ENCODE measurements around the gene SERTAD3. TPM values are rescaled to one million over a fixed set of nuclear protein-coding genes. Genes with fewer than 3 reads are reported as not detected.
"Not testable (repeated sequence)": the region's sequence is repeated elsewhere in the genome, so short reads cannot be mapped to it uniquely, and the experiment has no call there.

Gene SERTAD3
- total and polyA plus RNA-seq, 10 of the 15 experiments (the other 5 are each of a cell fraction or from before 2014, with no cell fraction given): 4.2 to 22.4 (median 13.7) TPM

- DNase-seq (ENCODE audit: low read depth, low spot score) (no peak), ATAC-seq (no peak), FAIRE-seq (no peak)
- Histone ChIP-seq H3K79me2 (ENCODE audit: control insufficient read depth, insufficient read depth, low read length) (no peaks in the 10 kb centered on the region), H3K9me3 (replicated peaks; ENCODE audit: control insufficient read depth, insufficient read depth, low read length) (no peaks in the 10 kb centered on the region), H3K27ac (ENCODE audit: control insufficient read depth, insufficient read depth) (no peak overlapping the region), H3K9ac (ENCODE audit: control insufficient read depth, insufficient read depth, low read length) (no peak overlapping the region), H3K27me3 (replicated peaks in 1 of 2; ENCODE audit: control insufficient read depth in 2 of 2, insufficient read depth in 2 of 2, low read length in 1 of 2) (no peaks in the 10 kb centered on the region), H3K36me3 (ENCODE audit: control insufficient read depth in 2 of 2, insufficient read depth in 2 of 2, low read length in 1 of 2) (no peaks in the 10 kb centered on the region), H3K4me3 (no peak overlapping the region), H4K20me1 (ENCODE audit: control insufficient read depth, insufficient read depth) (no peaks in the 10 kb centered on the region), H2AFZ (ENCODE audit: control insufficient read depth, low read depth, low read length) (no peak overlapping the region), H3K4me2 (ENCODE audit: control insufficient read depth, insufficient read depth) (no peak overlapping the region), H3K4me1 (ENCODE audit: control insufficient read depth, insufficient read depth, low read length) (peaks cover 14% of the 10 kb centered on the region)
- in situ Hi-C loops (cut with MboI): no loop called here
- TF ChIP-seq RBBP5 (conservative IDR thresholded peaks at IDR 0.05): no peak
- ChIA-PET CTCF (interaction anchor here (2.2 kb wide), 1 partner anchor 153 kb away, joined by 7 read pairs; no protein-coding TSS in a partner anchor), RAD21 (ENCODE audit: unreplicated experiment) (interaction anchor here (1.1 kb wide), 1 partner anchor 153 kb away, joined by 3 read pairs; no protein-coding TSS in a partner anchor), POLR2A (interaction anchor here (2.1 kb wide), 1 partner anchor 8 kb away, joined by 10 read pairs; the partner anchor contains the start of gene BLVRB), SMC1A (ENCODE audit: uncharacterized antibody, unreplicated experiment) (no interaction called here)
- 89% methylated on average over 25 of the region's 27 CpGs for WGBS (ENCODE audit: insufficient coverage, insufficient replicate concordance, low lambda C conversion rate, missing lambda C conversion rate)
- intact Hi-C loops (cut with micrococcal nuclease; ENCODE audit: unreplicated experiment): no loop called here
- BruUV-seq (replicated peaks): no TSS peak
Observed at GRCh38 chr19:40457953-40458596, 13.9 kb upstream of the SERTAD3 start.

GRCh38 chr19:40457048-40457447 is 12.9 kb upstream of the SERTAD3 start:
- no TSS peak for BruUV-seq (replicated peaks)

GRCh38 chr19:40453943-40454342 is 9.8 kb upstream of the SERTAD3 start:
- WGBS (ENCODE audit: insufficient coverage, insufficient replicate concordance, low lambda C conversion rate, missing lambda C conversion rate): 89% methylated on average over 6 of the region's 6 CpGs
- RAD21 ChIA-PET (ENCODE audit: unreplicated experiment): interaction anchor here (1.0 to 1.2 kb wide), 2 partner anchors 10 to 12 kb away, joined by 3 to 4 read pairs; partner anchors contain the start of gene BLVRB
- H3K27me3 ChIP-seq (replicated peaks in 1 of 2; ENCODE audit: control insufficient read depth in 2 of 2, insufficient read depth in 2 of 2, low read length in 1 of 2); H3K9me3 ChIP-seq (replicated peaks; ENCODE audit: control insufficient read depth, insufficient read depth, low read length); H3K27ac ChIP-seq (ENCODE audit: control insufficient read depth, insufficient read depth); FAIRE-seq; H3K79me2 ChIP-seq (ENCODE audit: control insufficient read depth, insufficient read depth, low read length); H3K4me2 ChIP-seq (ENCODE audit: control insufficient read depth, insufficient read depth); BruUV-seq (replicated peaks); ATAC-seq; intact Hi-C loops (cut with micrococcal nuclease; ENCODE audit: unreplicated experiment); H4K20me1 ChIP-seq (ENCODE audit: control insufficient read depth, insufficient read depth); H3K4me1 ChIP-seq (ENCODE audit: control insufficient read depth, insufficient read depth, low read length); H2AFZ ChIP-seq (ENCODE audit: control insufficient read depth, low read depth, low read length); DNase-seq (ENCODE audit: low read depth, low spot score); in situ Hi-C loops (cut with MboI); H3K4me3 ChIP-seq; H3K9ac ChIP-seq (ENCODE audit: control insufficient read depth, insufficient read depth, low read length); H3K36me3 ChIP-seq (ENCODE audit: control insufficient read depth in 2 of 2, insufficient read depth in 2 of 2, low read length in 1 of 2): not testable (repeated sequence)
- POLR2A ChIA-PET: interaction anchor here (0.5 to 1.7 kb wide), 2 partner anchors 9 to 11 kb away, joined by 4 to 5 read pairs; no protein-coding TSS in a partner anchor
- CTCF ChIA-PET: interaction anchor here (0.6 to 5.2 kb wide), 4 partner anchors 11 to 181 kb away, joined by 3 to 33 read pairs (median 3); partner anchors contain the start of genes BLVRB and SERTAD1
- SMC1A ChIA-PET (ENCODE audit: uncharacterized antibody, unreplicated experiment): interaction anchor here (1.0 to 1.7 kb wide), 3 partner anchors 9 to 19 kb away, joined by 3 to 14 read pairs (median 4); partner anchors contain the start of gene SERTAD3

More at GRCh38 chr19:40457048-40457447, 12.9 kb upstream of the SERTAD3 start:
- Histone ChIP-seq H4K20me1 (ENCODE audit: control insufficient read depth, insufficient read depth) (no peaks in the 10 kb centered on the region), H3K4me3 (no peak overlapping the region), H3K4me1 (ENCODE audit: control insufficient read depth, insufficient read depth, low read length) (peaks cover 11% of the 10 kb centered on the region), H3K4me2 (ENCODE audit: control insufficient read depth, insufficient read depth) (no peak overlapping the region), H3K9ac (ENCODE audit: control insufficient read depth, insufficient read depth, low read length) (no peak overlapping the region), H3K79me2 (ENCODE audit: control insufficient read depth, insufficient read depth, low read length) (no peaks in the 10 kb centered on the region), H3K27me3 (replicated peaks in 1 of 2; ENCODE audit: control insufficient read depth in 2 of 2, insufficient read depth in 2 of 2, low read length in 1 of 2) (no peaks in the 10 kb centered on the region), H3K27ac (ENCODE audit: control insufficient read depth, insufficient read depth) (no peak overlapping the region), H3K9me3 (replicated peaks; ENCODE audit: control insufficient read depth, insufficient read depth, low read length) (no peaks in the 10 kb centered on the region), H2AFZ (ENCODE audit: control insufficient read depth, low read depth, low read length) (no peak overlapping the region), H3K36me3 (ENCODE audit: control insufficient read depth in 2 of 2, insufficient read depth in 2 of 2, low read length in 1 of 2) (no peaks in the 10 kb centered on the region)
- TF ChIP-seq MYC (IDR thresholded peaks at IDR 0.05; ENCODE audit: insufficient read depth, insufficient read length, insufficient replicate concordance, low read length, severe bottlenecking): no peak
- ChIA-PET SMC1A (ENCODE audit: uncharacterized antibody, unreplicated experiment) (interaction anchor here (1.2 to 3.0 kb wide), 2 partner anchors 152 to 157 kb away, joined by 3 to 6 read pairs; no protein-coding TSS in a partner anchor), RAD21 (ENCODE audit: unreplicated experiment) (interaction anchor here (1.1 kb wide), 1 partner anchor 152 kb away, joined by 3 read pairs; no protein-coding TSS in a partner anchor), POLR2A (interaction anchor here (1.2 to 2.1 kb wide), 2 partner anchors 9 to 14 kb away, joined by 4 to 10 read pairs; partner anchors contain the start of genes BLVRB and SERTAD3), CTCF (interaction anchor here (2.2 to 5.2 kb wide), 2 partner anchors 8 to 152 kb away, joined by 7 to 33 read pairs; partner anchors contain the start of gene BLVRB)
- intact Hi-C loops (cut with micrococcal nuclease; ENCODE audit: unreplicated experiment): no loop called here
- no peak for FAIRE-seq
- WGBS (ENCODE audit: insufficient coverage, insufficient replicate concordance, low lambda C conversion rate, missing lambda C conversion rate): 88% methylated on average over 5 of the region's 5 CpGs
- ATAC-seq: no peak
- no peak for DNase-seq (ENCODE audit: low read depth, low spot score)
- in situ Hi-C loops (cut with MboI): no loop called here

All from GM12878 (cell line).